H1 (cell line): Measurements from ENCODE around the gene HLA-G. TPM values are rescaled to one million over a fixed set of nuclear protein-coding genes. Genes with fewer than 3 reads are reported as not detected.

Source experiments
- CTCF ChIA-PET: fragments of 300-600 bp; sonication (Branson Sonifier 250); formaldehyde crosslinking; loops from one replicate; lab custom pipeline; 2021; ENCODE audit not compliant: partially characterized antibody; lab: Charles Lee
- POLR2A ChIA-PET: fragments of 300-600 bp; sonication (Branson Sonifier 250); formaldehyde crosslinking; loops from one replicate; lab custom pipeline; 2021; ENCODE audit warnings: inconsistent platforms; ENCODE audit not compliant: partially characterized antibody; lab: Charles Lee
- DNase-seq, 2 experiments: peaks; one replicate each; pipeline versions ENCODE4 v3.0.0 to v3.0.0-alpha.2; 2010 to 2022; ENCODE audit warnings: low spot score in 2 of 2, low read depth in 1 of 2, mixed read lengths in 1 of 2
- FAIRE-seq: peaks from 2 replicates; lab custom pipeline; 2011; peaks lifted over from hg19 to GRCh38; lab: Jason Lieb, UNC
- H2AFZ ChIP-seq: 2 replicates; pipeline ENCODE4 v1.8.1; 2012; ENCODE audit warnings: low read length, inconsistent platforms
- H2AK5ac ChIP-seq: 2 replicates; pipeline ENCODE4 v1.6.1; 2013; ENCODE audit warnings: low read depth, low read length
- H2BK120ac ChIP-seq: replicated peaks from 2 replicates; pipeline ENCODE3; 2013; ENCODE audit warnings: low read depth, low read length, inconsistent platforms
- H2BK12ac ChIP-seq: 2 replicates; pipeline ENCODE4 v1.6.1; 2013; ENCODE audit warnings: low read depth, low read length
- H2BK15ac ChIP-seq: 2 replicates; pipeline ENCODE4 v1.6.1; 2013; ENCODE audit warnings: low read length
- H2BK20ac ChIP-seq: 2 replicates; pipeline ENCODE4 v1.6.1; 2013; ENCODE audit warnings: low read length
- H2BK5ac ChIP-seq: 2 replicates; pipeline ENCODE4 v1.6.1; 2013; ENCODE audit warnings: low read depth, low read length
- H3K14ac ChIP-seq: 2 replicates; pipeline ENCODE4 v1.6.1; 2013; ENCODE audit warnings: inconsistent platforms; ENCODE audit not compliant: insufficient read length
- H3K18ac ChIP-seq: 2 replicates; pipeline ENCODE4 v1.6.1; 2013; ENCODE audit warnings: low read length; ENCODE audit errors: extremely low read depth
- H3K23ac ChIP-seq: 2 replicates; pipeline ENCODE4 v1.6.1; 2013; ENCODE audit warnings: inconsistent platforms; ENCODE audit not compliant: insufficient read length
- H3K23me2 ChIP-seq: 2 replicates; pipeline ENCODE4 v1.6.1; 2013; ENCODE audit warnings: low read depth, low read length
- H3K27ac ChIP-seq: 2 replicates; pipeline ENCODE4 v1.6.1; 2011; ENCODE audit warnings: low read depth, low read length, inconsistent platforms
- H3K27me3 ChIP-seq, 4 experiments: replicated peaks in 1 of 4; 1 replicate in 1 of 4; 2 replicates in 3 of 4; pipeline versions ENCODE4 v1.6.1 to v1.8.1; 2011 to 2013; ENCODE audit warnings: low read length in 3 of 4, mild to moderate bottlenecking in 3 of 4, inconsistent platforms in 2 of 4, mixed read lengths in 2 of 4, moderate library complexity in 1 of 4; ENCODE audit not compliant: control insufficient read depth in 3 of 4, insufficient read depth in 3 of 4; ENCODE audit errors: extremely low read depth in 1 of 4
- H3K36me3 ChIP-seq, 4 experiments: 2 replicates each; pipeline versions ENCODE4 v1.6.1 to v1.8.1; 2011 to 2013; ENCODE audit warnings: mild to moderate bottlenecking in 4 of 4, low read length in 3 of 4, moderate library complexity in 2 of 4, control low read depth in 1 of 4, inconsistent platforms in 1 of 4; ENCODE audit not compliant: insufficient read depth in 4 of 4, control insufficient read depth in 2 of 4
- H3K4ac ChIP-seq: replicated peaks from 2 replicates; pipeline ENCODE3; 2013; ENCODE audit warnings: low read length, low read depth, mixed read lengths, inconsistent platforms; ENCODE audit not compliant: insufficient read length
- H3K4me1 ChIP-seq, 4 experiments: replicated peaks in 1 of 4; 1 replicate in 1 of 4; 2 replicates in 3 of 4; pipeline versions ENCODE4 v1.6.1 to v1.8.1; 2011 to 2013; ENCODE audit warnings: low read length in 3 of 4, inconsistent platforms in 2 of 4, mixed read lengths in 1 of 4; ENCODE audit not compliant: insufficient read depth in 4 of 4, control insufficient read depth in 3 of 4
- H3K4me2 ChIP-seq, 2 experiments: 2 replicates each; pipeline versions ENCODE4 v1.6.1 to v1.8.1; 2011 to 2013; ENCODE audit warnings: low read depth in 2 of 2, low read length in 2 of 2, control low read depth in 1 of 2, inconsistent platforms in 1 of 2, mild to moderate bottlenecking in 1 of 2; ENCODE audit not compliant: insufficient read depth in 1 of 2
- H3K4me3 ChIP-seq, 4 experiments: fragments of 200-600, 300-600 bp in 1 of 4; sonication (generic), shearing (Covaris generic), sonication (Bioruptor Twin) in 1 of 4; 2 replicates each; pipeline versions ENCODE4 v1.5.1 to v1.8.1; 2011 to 2016; ENCODE audit warnings: low read length in 4 of 4, low read depth in 3 of 4, control low read depth in 2 of 4, inconsistent platforms in 2 of 4, mild to moderate bottlenecking in 2 of 4, mixed read lengths in 1 of 4, moderate library complexity in 1 of 4; ENCODE audit not compliant: insufficient read depth in 2 of 4; ENCODE audit errors: extremely low read depth in 1 of 4
- H3K56ac ChIP-seq: replicated peaks from 2 replicates; pipeline ENCODE3; 2013; ENCODE audit warnings: low read depth, mild to moderate bottlenecking, mixed read lengths, low read length, inconsistent platforms; ENCODE audit not compliant: insufficient read length
- H3K79me1 ChIP-seq: 2 replicates; pipeline ENCODE4 v1.6.1; 2013; ENCODE audit warnings: low read depth, low read length, control low read depth
- H3K79me2 ChIP-seq, 2 experiments: 2 replicates each; pipeline versions ENCODE4 v1.6.1 to v1.8.1; 2012 to 2013; ENCODE audit warnings: low read length in 2 of 2, mild to moderate bottlenecking in 2 of 2, inconsistent platforms in 1 of 2; ENCODE audit not compliant: insufficient read depth in 2 of 2, control insufficient read depth in 1 of 2
- H3K9ac ChIP-seq, 4 experiments: replicated peaks in 1 of 4; 1 replicate in 1 of 4; 2 replicates in 3 of 4; pipeline versions ENCODE4 v1.6.1 to v1.8.1; 2011 to 2013; ENCODE audit warnings: low read depth in 3 of 4, low read length in 3 of 4, control low read depth in 2 of 4, mild to moderate bottlenecking in 2 of 4, moderate library complexity in 2 of 4, inconsistent platforms in 1 of 4; ENCODE audit errors: extremely low read depth in 1 of 4
- H3K9me3 ChIP-seq, 2 experiments: 2 replicates each; pipeline versions ENCODE4 v1.6.1 to v1.8.1; 2012 to 2013; ENCODE audit warnings: mild to moderate bottlenecking in 2 of 2, moderate library complexity in 2 of 2, control low read depth in 1 of 2, inconsistent platforms in 1 of 2, low read depth in 1 of 2, low read length in 1 of 2, mixed read lengths in 1 of 2; ENCODE audit not compliant: insufficient read depth in 2 of 2
- H4K20me1 ChIP-seq, 2 experiments: replicated peaks in 1 of 2; 2 replicates each; pipeline versions ENCODE3 to v1.8.1; 2011 to 2013; ENCODE audit warnings: inconsistent platforms in 2 of 2, low read length in 2 of 2, mild to moderate bottlenecking in 1 of 2; ENCODE audit not compliant: insufficient read depth in 2 of 2, control insufficient read depth in 1 of 2
- H4K5ac ChIP-seq: 2 replicates; pipeline ENCODE4 v1.6.1; 2013; ENCODE audit warnings: low read length, low read depth, mixed read lengths, inconsistent platforms; ENCODE audit not compliant: insufficient read length
- H4K8ac ChIP-seq: 2 replicates; pipeline ENCODE4 v1.8.0; 2013; ENCODE audit warnings: mild to moderate bottlenecking, moderate library complexity, low read length, inconsistent platforms; ENCODE audit not compliant: insufficient read depth; ENCODE audit errors: extremely low read depth
- H4K91ac ChIP-seq: replicated peaks from 2 replicates; pipeline ENCODE3; 2013; ENCODE audit warnings: low read length, mixed read lengths, inconsistent platforms; ENCODE audit not compliant: insufficient read length
- ASH2L ChIP-seq: fragments of 200-600, 300-600 bp; sonication (generic); IDR thresholded peaks from one replicate; pipeline ENCODE4 v1.7.1; 2017; ENCODE audit warnings: low read length
- HDAC2 ChIP-seq, 2 experiments: fragments of 300-600 bp in 1 of 2; sonication (generic) in 1 of 2; IDR thresholded peaks; 2 replicates each; pipeline ENCODE4 v1.6.1; 2011 to 2012; ENCODE audit warnings: low read depth in 2 of 2, low read length in 2 of 2, mild to moderate bottlenecking in 2 of 2, moderate library complexity in 2 of 2, borderline replicate concordance in 1 of 2, inconsistent platforms in 1 of 2
- NRF1 ChIP-seq: IDR thresholded peaks from 2 replicates; pipeline ENCODE4 v1.6.1; 2011; ENCODE audit warnings: mild to moderate bottlenecking, low read depth, low read length, improper control_type of control experiment
- WGBS, 2 experiments: shearing (Covaris generic) in 1 of 2; methylation state at CpG; one replicate each; pipeline versions ENCODE4 v1.1.6 to v1.1.7; 2013 to 2015; ENCODE audit warnings: low lambda C conversion rate in 2 of 2, mixed read lengths in 2 of 2, inconsistent platforms in 1 of 2, low coverage in 1 of 2, missing lambda C conversion rate in 1 of 2; ENCODE audit not compliant: insufficient replicate concordance in 2 of 2, insufficient coverage in 1 of 2, insufficient read length in 1 of 2; ENCODE audit errors: extremely low coverage in 1 of 2, missing lambda C conversion rate in 1 of 2; 5-methylcytosine and 5-hydroxymethylcytosine counted together
- polyA plus RNA-seq, 7 experiments: library from polyadenylated mRNA; depleted of rRNA in 3 of 7; stranded (reverse) in 5 of 7; unstranded in 2 of 7; fragments of >200 nt in 5 of 7; fragments of 200-250 nt in 2 of 7; gene quantifications; 1 replicate in 5 of 7; 2 replicates in 1 of 7; 4 replicates in 1 of 7; pipeline versions ENCODE4 v1.2.1 to v1.2.3, GENCODE V29; 2011 to 2013; ENCODE audit warnings: missing spikeins in 2 of 7, mixed read lengths in 2 of 7
- total RNA-seq: library from RNA; stranded (reverse); fragmentation: NEBNext Ultra II Directional; extraction: Animal tissue kit (Norgen Biotek cat#: 25700); gene quantifications from 2 replicates; pipeline ENCODE4 v1.2.1, GENCODE V29; 2021
- TF ChIP-seq, protein P1 (sequence below): IDR thresholded peaks from 2 replicates; pipeline ENCODE4 v1.6.1; 2012; ENCODE audit warnings: inconsistent platforms

Gene HLA-G
- total and polyA plus RNA-seq, 2 of the 8 experiments (the other 6 are each of a cell fraction or from before 2014, with no cell fraction given) = 3.2 to 4.8 TPM

DNA sequence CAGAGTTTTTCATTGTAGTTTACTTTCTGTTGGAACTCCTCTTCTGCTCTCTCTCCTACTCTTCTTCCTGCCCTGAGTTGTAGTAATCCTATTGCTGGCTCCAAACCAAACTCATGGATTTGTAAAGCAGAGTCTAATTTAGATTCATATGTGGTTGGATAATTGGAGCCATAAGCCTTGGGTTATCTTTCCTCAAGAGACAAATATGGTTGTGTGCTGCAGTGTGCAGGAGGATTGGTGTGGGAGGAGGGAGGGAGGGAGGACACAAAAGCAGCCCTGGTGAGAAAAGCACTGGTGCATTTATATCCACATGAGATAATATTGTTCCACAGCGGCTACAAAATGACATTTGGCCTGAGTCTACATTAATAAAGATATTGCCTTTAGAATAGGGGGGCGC, 4.2 kb downstream of the HLA-G start:
- peaks cover 7% of the 10 kb centered on the region; the same call in 1 of the 2 replicates for H3K23me2 ChIP-seq
- H3K36me3 ChIP-seq = no peaks in the 10 kb centered on the region
- H3K56ac ChIP-seq = no peak overlapping the region
- no peak overlapping the region for H2AK5ac ChIP-seq
- H3K9ac ChIP-seq = no peak overlapping the region
- no peaks in the 10 kb centered on the region; a peak in 1 of 4 replicates for H3K9me3 ChIP-seq
- no peak overlapping the region for H3K18ac ChIP-seq
- 86% methylated on average over 2 of the region's 2 CpGs; no CpG with 5 or more reads in 1 of the 2 experiments for WGBS, 2 experiments
- H2AFZ ChIP-seq = no peak overlapping the region
- H2BK20ac ChIP-seq = no peak overlapping the region
- H4K91ac ChIP-seq = no peak overlapping the region
- H2BK12ac ChIP-seq = no peak overlapping the region
- H3K14ac ChIP-seq = no peak overlapping the region
- H3K4me3 ChIP-seq = no peak overlapping the region
- no peaks in the 10 kb centered on the region for H3K79me2 ChIP-seq
- FAIRE-seq (no peak), DNase-seq (no peak)
- no peaks in the 10 kb centered on the region for H3K79me1 ChIP-seq
- no peak overlapping the region for H3K23ac ChIP-seq
- no peak overlapping the region for H3K4me2 ChIP-seq
- no peak overlapping the region for H2BK5ac ChIP-seq
- no peak overlapping the region for H2BK120ac ChIP-seq
- H4K5ac ChIP-seq = no peak overlapping the region
- ChIA-PET POLR2A (no interaction called here), CTCF (interaction anchor here (1.3 to 4.6 kb wide), 2 partner anchors 96 to 182 kb away, joined by 3 to 100 read pairs; no protein-coding TSS in a partner anchor)
- H2BK15ac ChIP-seq = no peak overlapping the region
- H3K4me1 ChIP-seq = peaks cover 0 to 4% (median 2%) of the 10 kb centered on the region in 4 experiments; a peak in 4 of 7 replicates
- no peak overlapping the region for H3K27ac ChIP-seq
- H3K4ac ChIP-seq = no peak overlapping the region
- H3K27me3 ChIP-seq = peaks cover 13 to 35% (median 29%) of the 10 kb centered on the region in 4 experiments
- no peak overlapping the region for H4K8ac ChIP-seq
- H4K20me1 ChIP-seq = no peaks in the 10 kb centered on the region
- TF ChIP-seq NRF1 (no peak), HDAC2 (IDR thresholded peaks at IDR 0.05; ENCODE audit: borderline replicate concordance in 1 of 2, low read depth in 2 of 2, low read length in 2 of 2) (no peak), ASH2L (no peak)
- TF ChIP-seq, protein P1, sequence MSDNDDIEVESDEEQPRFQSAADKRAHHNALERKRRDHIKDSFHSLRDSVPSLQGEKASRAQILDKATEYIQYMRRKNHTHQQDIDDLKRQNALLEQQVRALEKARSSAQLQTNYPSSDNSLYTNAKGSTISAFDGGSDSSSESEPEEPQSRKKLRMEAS = no peak
